H1 (cell line): ENCODE data around the gene GREB1. TPM values are rescaled to one million over a fixed set of nuclear protein-coding genes. Genes with fewer than 3 reads are reported as not detected.

Source experiments
- CTCF ChIA-PET: fragments of 300-600 bp; sonication (Branson Sonifier 250); formaldehyde crosslinking; loops from one replicate; lab custom pipeline; 2021; ENCODE audit not compliant: partially characterized antibody; lab: Charles Lee
- POLR2A ChIA-PET: fragments of 300-600 bp; sonication (Branson Sonifier 250); formaldehyde crosslinking; loops from one replicate; lab custom pipeline; 2021; ENCODE audit warnings: inconsistent platforms; ENCODE audit not compliant: partially characterized antibody; lab: Charles Lee
- DNase-seq, 2 experiments: peaks; one replicate each; pipeline versions ENCODE4 v3.0.0 to v3.0.0-alpha.2; 2010 to 2022; ENCODE audit warnings: low spot score in 2 of 2, low read depth in 1 of 2, mixed read lengths in 1 of 2
- FAIRE-seq: peaks from 2 replicates; lab custom pipeline; 2011; peaks lifted over from hg19 to GRCh38; lab: Jason Lieb, UNC
- H2AFZ ChIP-seq: 2 replicates; pipeline ENCODE4 v1.8.1; 2012; ENCODE audit warnings: low read length, inconsistent platforms
- H2AK5ac ChIP-seq: 2 replicates; pipeline ENCODE4 v1.6.1; 2013; ENCODE audit warnings: low read depth, low read length
- H2BK120ac ChIP-seq: replicated peaks from 2 replicates; pipeline ENCODE3; 2013; ENCODE audit warnings: low read depth, low read length, inconsistent platforms
- H2BK12ac ChIP-seq: 2 replicates; pipeline ENCODE4 v1.6.1; 2013; ENCODE audit warnings: low read depth, low read length
- H2BK15ac ChIP-seq: 2 replicates; pipeline ENCODE4 v1.6.1; 2013; ENCODE audit warnings: low read length
- H2BK20ac ChIP-seq: 2 replicates; pipeline ENCODE4 v1.6.1; 2013; ENCODE audit warnings: low read length
- H2BK5ac ChIP-seq: 2 replicates; pipeline ENCODE4 v1.6.1; 2013; ENCODE audit warnings: low read depth, low read length
- H3K14ac ChIP-seq: 2 replicates; pipeline ENCODE4 v1.6.1; 2013; ENCODE audit warnings: inconsistent platforms; ENCODE audit not compliant: insufficient read length
- H3K18ac ChIP-seq: 2 replicates; pipeline ENCODE4 v1.6.1; 2013; ENCODE audit warnings: low read length; ENCODE audit errors: extremely low read depth
- H3K23ac ChIP-seq: 2 replicates; pipeline ENCODE4 v1.6.1; 2013; ENCODE audit warnings: inconsistent platforms; ENCODE audit not compliant: insufficient read length
- H3K23me2 ChIP-seq: 2 replicates; pipeline ENCODE4 v1.6.1; 2013; ENCODE audit warnings: low read depth, low read length
- H3K27ac ChIP-seq: 2 replicates; pipeline ENCODE4 v1.6.1; 2011; ENCODE audit warnings: low read depth, low read length, inconsistent platforms
- H3K27me3 ChIP-seq, 4 experiments: replicated peaks in 1 of 4; 1 replicate in 1 of 4; 2 replicates in 3 of 4; pipeline versions ENCODE4 v1.6.1 to v1.8.1; 2011 to 2013; ENCODE audit warnings: low read length in 3 of 4, mild to moderate bottlenecking in 3 of 4, inconsistent platforms in 2 of 4, mixed read lengths in 2 of 4, moderate library complexity in 1 of 4; ENCODE audit not compliant: control insufficient read depth in 3 of 4, insufficient read depth in 3 of 4; ENCODE audit errors: extremely low read depth in 1 of 4
- H3K36me3 ChIP-seq, 4 experiments: 2 replicates each; pipeline versions ENCODE4 v1.6.1 to v1.8.1; 2011 to 2013; ENCODE audit warnings: mild to moderate bottlenecking in 4 of 4, low read length in 3 of 4, moderate library complexity in 2 of 4, control low read depth in 1 of 4, inconsistent platforms in 1 of 4; ENCODE audit not compliant: insufficient read depth in 4 of 4, control insufficient read depth in 2 of 4
- H3K4ac ChIP-seq: replicated peaks from 2 replicates; pipeline ENCODE3; 2013; ENCODE audit warnings: low read length, low read depth, mixed read lengths, inconsistent platforms; ENCODE audit not compliant: insufficient read length
- H3K4me1 ChIP-seq, 4 experiments: replicated peaks in 1 of 4; 1 replicate in 1 of 4; 2 replicates in 3 of 4; pipeline versions ENCODE4 v1.6.1 to v1.8.1; 2011 to 2013; ENCODE audit warnings: low read length in 3 of 4, inconsistent platforms in 2 of 4, mixed read lengths in 1 of 4; ENCODE audit not compliant: insufficient read depth in 4 of 4, control insufficient read depth in 3 of 4
- H3K4me2 ChIP-seq, 2 experiments: 2 replicates each; pipeline versions ENCODE4 v1.6.1 to v1.8.1; 2011 to 2013; ENCODE audit warnings: low read depth in 2 of 2, low read length in 2 of 2, control low read depth in 1 of 2, inconsistent platforms in 1 of 2, mild to moderate bottlenecking in 1 of 2; ENCODE audit not compliant: insufficient read depth in 1 of 2
- H3K4me3 ChIP-seq, 4 experiments: fragments of 200-600, 300-600 bp in 1 of 4; sonication (generic), shearing (Covaris generic), sonication (Bioruptor Twin) in 1 of 4; 2 replicates each; pipeline versions ENCODE4 v1.5.1 to v1.8.1; 2011 to 2016; ENCODE audit warnings: low read length in 4 of 4, low read depth in 3 of 4, control low read depth in 2 of 4, inconsistent platforms in 2 of 4, mild to moderate bottlenecking in 2 of 4, mixed read lengths in 1 of 4, moderate library complexity in 1 of 4; ENCODE audit not compliant: insufficient read depth in 2 of 4; ENCODE audit errors: extremely low read depth in 1 of 4
- H3K56ac ChIP-seq: replicated peaks from 2 replicates; pipeline ENCODE3; 2013; ENCODE audit warnings: low read depth, mild to moderate bottlenecking, mixed read lengths, low read length, inconsistent platforms; ENCODE audit not compliant: insufficient read length
- H3K79me1 ChIP-seq: 2 replicates; pipeline ENCODE4 v1.6.1; 2013; ENCODE audit warnings: low read depth, low read length, control low read depth
- H3K79me2 ChIP-seq, 2 experiments: 2 replicates each; pipeline versions ENCODE4 v1.6.1 to v1.8.1; 2012 to 2013; ENCODE audit warnings: low read length in 2 of 2, mild to moderate bottlenecking in 2 of 2, inconsistent platforms in 1 of 2; ENCODE audit not compliant: insufficient read depth in 2 of 2, control insufficient read depth in 1 of 2
- H3K9ac ChIP-seq, 4 experiments: replicated peaks in 1 of 4; 1 replicate in 1 of 4; 2 replicates in 3 of 4; pipeline versions ENCODE4 v1.6.1 to v1.8.1; 2011 to 2013; ENCODE audit warnings: low read depth in 3 of 4, low read length in 3 of 4, control low read depth in 2 of 4, mild to moderate bottlenecking in 2 of 4, moderate library complexity in 2 of 4, inconsistent platforms in 1 of 4; ENCODE audit errors: extremely low read depth in 1 of 4
- H3K9me3 ChIP-seq, 2 experiments: 2 replicates each; pipeline versions ENCODE4 v1.6.1 to v1.8.1; 2012 to 2013; ENCODE audit warnings: mild to moderate bottlenecking in 2 of 2, moderate library complexity in 2 of 2, control low read depth in 1 of 2, inconsistent platforms in 1 of 2, low read depth in 1 of 2, low read length in 1 of 2, mixed read lengths in 1 of 2; ENCODE audit not compliant: insufficient read depth in 2 of 2
- H4K20me1 ChIP-seq, 2 experiments: replicated peaks in 1 of 2; 2 replicates each; pipeline versions ENCODE3 to v1.8.1; 2011 to 2013; ENCODE audit warnings: inconsistent platforms in 2 of 2, low read length in 2 of 2, mild to moderate bottlenecking in 1 of 2; ENCODE audit not compliant: insufficient read depth in 2 of 2, control insufficient read depth in 1 of 2
- H4K5ac ChIP-seq: 2 replicates; pipeline ENCODE4 v1.6.1; 2013; ENCODE audit warnings: low read length, low read depth, mixed read lengths, inconsistent platforms; ENCODE audit not compliant: insufficient read length
- H4K8ac ChIP-seq: 2 replicates; pipeline ENCODE4 v1.8.0; 2013; ENCODE audit warnings: mild to moderate bottlenecking, moderate library complexity, low read length, inconsistent platforms; ENCODE audit not compliant: insufficient read depth; ENCODE audit errors: extremely low read depth
- H4K91ac ChIP-seq: replicated peaks from 2 replicates; pipeline ENCODE3; 2013; ENCODE audit warnings: low read length, mixed read lengths, inconsistent platforms; ENCODE audit not compliant: insufficient read length
- CEBPB ChIP-seq: IDR thresholded peaks from 2 replicates; pipeline ENCODE4 v1.6.1; 2012; ENCODE audit warnings: low read depth, low read length
- CHD2 ChIP-seq: IDR thresholded peaks from 2 replicates; pipeline ENCODE4 v1.6.1; 2012; ENCODE audit warnings: low read length, improper control_type of control experiment
- HDAC2 ChIP-seq, 2 experiments: fragments of 300-600 bp in 1 of 2; sonication (generic) in 1 of 2; IDR thresholded peaks; 2 replicates each; pipeline ENCODE4 v1.6.1; 2011 to 2012; ENCODE audit warnings: low read depth in 2 of 2, low read length in 2 of 2, mild to moderate bottlenecking in 2 of 2, moderate library complexity in 2 of 2, borderline replicate concordance in 1 of 2, inconsistent platforms in 1 of 2
- KDM1A ChIP-seq: fragments of 200-600, 300-600 bp; sonication (generic); IDR thresholded peaks from 2 replicates; pipeline ENCODE4 v1.7.1; 2016; ENCODE audit warnings: mild to moderate bottlenecking, low read length, borderline replicate concordance
- NANOG ChIP-seq: IDR thresholded peaks from 2 replicates; pipeline ENCODE4 v1.6.1; 2011; ENCODE audit warnings: low read length, low read depth, mild to moderate bottlenecking, inconsistent platforms; ENCODE audit not compliant: insufficient read depth, poor library complexity, severe bottlenecking
- PHF8 ChIP-seq: fragments of 200-600 bp; sonication (generic); conservative IDR thresholded peaks from 2 replicates; pipeline ENCODE4 v1.7.1; 2012; ENCODE audit warnings: low read depth, mild to moderate bottlenecking, inconsistent platforms, low read length, moderate library complexity
- SIRT6 ChIP-seq: IDR thresholded peaks from one replicate; pipeline ENCODE4 v1.7.1; 2012; ENCODE audit warnings: low read length, inconsistent platforms
- SP1 ChIP-seq: IDR thresholded peaks from 2 replicates; pipeline ENCODE4 v1.6.1; 2011; ENCODE audit warnings: low read depth, low read length
- SUZ12 ChIP-seq: fragments of 200-600 bp; sonication (generic); IDR thresholded peaks from 2 replicates; pipeline ENCODE4 v1.6.1; 2012; ENCODE audit warnings: mild to moderate bottlenecking, inconsistent platforms, low read length, moderate library complexity, mixed read lengths
- USF2 ChIP-seq: IDR thresholded peaks from 2 replicates; pipeline ENCODE4 v1.6.1; 2011; ENCODE audit warnings: low read length, improper control_type of control experiment
- WGBS, 2 experiments: shearing (Covaris generic) in 1 of 2; methylation state at CpG; one replicate each; pipeline versions ENCODE4 v1.1.6 to v1.1.7; 2013 to 2015; ENCODE audit warnings: low lambda C conversion rate in 2 of 2, mixed read lengths in 2 of 2, inconsistent platforms in 1 of 2, low coverage in 1 of 2, missing lambda C conversion rate in 1 of 2; ENCODE audit not compliant: insufficient replicate concordance in 2 of 2, insufficient coverage in 1 of 2, insufficient read length in 1 of 2; ENCODE audit errors: extremely low coverage in 1 of 2, missing lambda C conversion rate in 1 of 2; 5-methylcytosine and 5-hydroxymethylcytosine counted together
- polyA plus RNA-seq, 7 experiments: library from polyadenylated mRNA; depleted of rRNA in 3 of 7; stranded (reverse) in 5 of 7; unstranded in 2 of 7; fragments of >200 nt in 5 of 7; fragments of 200-250 nt in 2 of 7; gene quantifications; 1 replicate in 5 of 7; 2 replicates in 1 of 7; 4 replicates in 1 of 7; pipeline versions ENCODE4 v1.2.1 to v1.2.3, GENCODE V29; 2011 to 2013; ENCODE audit warnings: missing spikeins in 2 of 7, mixed read lengths in 2 of 7
- total RNA-seq: library from RNA; stranded (reverse); fragmentation: NEBNext Ultra II Directional; extraction: Animal tissue kit (Norgen Biotek cat#: 25700); gene quantifications from 2 replicates; pipeline ENCODE4 v1.2.1, GENCODE V29; 2021

GREB1 gene
- total and polyA plus RNA-seq, 2 of the 8 experiments (the other 6 are each of a cell fraction or from before 2014, with no cell fraction given) = 7.9 to 43.4 TPM

GRCh38 chr2:11652553-11652952 is 118.7 kb downstream of the GREB1 start:
- no peak overlapping the region for H2BK12ac ChIP-seq
- DNase-seq (no peak), FAIRE-seq (no peak)
- H2AK5ac ChIP-seq = no peak overlapping the region
- H2BK15ac ChIP-seq = no peak overlapping the region
- H2BK20ac ChIP-seq = no peak overlapping the region
- no peaks in the 10 kb centered on the region for H3K9me3 ChIP-seq
- no peak overlapping the region for H3K27ac ChIP-seq
- ChIA-PET POLR2A (no interaction called here), CTCF (interaction anchor here (1.2 to 6.2 kb wide), 5 partner anchors 13 to 68 kb away, joined by 3 to 29 read pairs (median 3); no protein-coding TSS in a partner anchor)
- H3K79me1 ChIP-seq = no peaks in the 10 kb centered on the region
- no peaks in the 10 kb centered on the region for H4K20me1 ChIP-seq
- H3K4ac ChIP-seq = no peak overlapping the region
- no peak overlapping the region for H3K18ac ChIP-seq
- H4K5ac ChIP-seq = no peak overlapping the region
- H3K4me3 ChIP-seq = no peak overlapping the region
- H3K14ac ChIP-seq = no peak overlapping the region
- H4K8ac ChIP-seq = no peak overlapping the region
- H2BK5ac ChIP-seq = no peak overlapping the region
- no peak overlapping the region for H2AFZ ChIP-seq
- H3K9ac ChIP-seq = no peak overlapping the region
- 82% methylated on average over 3 of the region's 3 CpGs; no CpG with 5 or more reads in 1 of the 2 experiments for WGBS, 2 experiments
- no peaks in the 10 kb centered on the region for H3K27me3 ChIP-seq
- no peak for TF ChIP-seq CEBPB
- TF ChIP-seq SUZ12 = no peak
- no peak for TF ChIP-seq SIRT6
- no peak for TF ChIP-seq KDM1A
- TF ChIP-seq HDAC2 (IDR thresholded peaks at IDR 0.05; ENCODE audit: borderline replicate concordance in 1 of 2, low read depth in 2 of 2, low read length in 2 of 2) = no peak
- no peak for TF ChIP-seq CHD2
- TF ChIP-seq SP1 = no peak
- TF ChIP-seq USF2 = no peak
- no peak for TF ChIP-seq PHF8
- TF ChIP-seq NANOG = no peak
- H3K79me2 ChIP-seq = no peaks in the 10 kb centered on the region
- no peak overlapping the region for H3K23ac ChIP-seq
- no peak overlapping the region for H3K56ac ChIP-seq
- no peaks in the 10 kb centered on the region for H3K4me1 ChIP-seq
- no peak overlapping the region for H4K91ac ChIP-seq
- no peak overlapping the region for H2BK120ac ChIP-seq
- H3K23me2 ChIP-seq = no peaks in the 10 kb centered on the region
- H3K4me2 ChIP-seq = no peak overlapping the region
- H3K36me3 ChIP-seq = no peaks in the 10 kb centered on the region
